ENCODE results near the gene CDC42BPA. TPM values are rescaled to one million over a fixed set of nuclear protein-coding genes. Genes with fewer than 3 reads are reported as not detected.

Gene CDC42BPA
- total RNA-seq, 1 experiment from 2014 or later: 25.2 TPM

DNA sequence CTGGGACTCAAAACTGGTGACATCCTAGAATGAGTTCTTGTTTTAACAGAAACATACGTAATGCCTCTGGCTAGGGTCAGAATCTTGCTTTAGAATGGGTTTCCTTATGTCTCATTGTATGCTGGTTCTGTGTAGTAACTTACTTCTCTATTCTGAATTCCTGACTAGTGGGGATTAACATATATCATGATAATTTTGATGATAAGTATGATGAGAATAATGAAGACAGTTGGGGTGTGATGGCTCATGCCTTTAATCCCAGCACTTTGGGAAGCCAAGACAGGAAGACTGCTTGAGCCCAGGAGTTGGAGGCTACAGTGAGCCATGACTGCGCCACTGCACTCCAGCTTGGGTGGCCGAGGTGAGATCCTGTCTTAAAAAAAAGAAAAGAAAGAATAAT lies 31.7 kb upstream of the CDC42BPA start (continued):
- TF ChIP-seq, protein P1, sequence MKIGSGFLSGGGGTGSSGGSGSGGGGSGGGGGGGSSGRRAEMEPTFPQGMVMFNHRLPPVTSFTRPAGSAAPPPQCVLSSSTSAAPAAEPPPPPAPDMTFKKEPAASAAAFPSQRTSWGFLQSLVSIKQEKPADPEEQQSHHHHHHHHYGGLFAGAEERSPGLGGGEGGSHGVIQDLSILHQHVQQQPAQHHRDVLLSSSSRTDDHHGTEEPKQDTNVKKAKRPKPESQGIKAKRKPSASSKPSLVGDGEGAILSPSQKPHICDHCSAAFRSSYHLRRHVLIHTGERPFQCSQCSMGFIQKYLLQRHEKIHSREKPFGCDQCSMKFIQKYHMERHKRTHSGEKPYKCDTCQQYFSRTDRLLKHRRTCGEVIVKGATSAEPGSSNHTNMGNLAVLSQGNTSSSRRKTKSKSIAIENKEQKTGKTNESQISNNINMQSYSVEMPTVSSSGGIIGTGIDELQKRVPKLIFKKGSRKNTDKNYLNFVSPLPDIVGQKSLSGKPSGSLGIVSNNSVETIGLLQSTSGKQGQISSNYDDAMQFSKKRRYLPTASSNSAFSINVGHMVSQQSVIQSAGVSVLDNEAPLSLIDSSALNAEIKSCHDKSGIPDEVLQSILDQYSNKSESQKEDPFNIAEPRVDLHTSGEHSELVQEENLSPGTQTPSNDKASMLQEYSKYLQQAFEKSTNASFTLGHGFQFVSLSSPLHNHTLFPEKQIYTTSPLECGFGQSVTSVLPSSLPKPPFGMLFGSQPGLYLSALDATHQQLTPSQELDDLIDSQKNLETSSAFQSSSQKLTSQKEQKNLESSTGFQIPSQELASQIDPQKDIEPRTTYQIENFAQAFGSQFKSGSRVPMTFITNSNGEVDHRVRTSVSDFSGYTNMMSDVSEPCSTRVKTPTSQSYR (CRISPR knock-in tag; IDR thresholded peaks at IDR 0.05): no peak

DNA sequence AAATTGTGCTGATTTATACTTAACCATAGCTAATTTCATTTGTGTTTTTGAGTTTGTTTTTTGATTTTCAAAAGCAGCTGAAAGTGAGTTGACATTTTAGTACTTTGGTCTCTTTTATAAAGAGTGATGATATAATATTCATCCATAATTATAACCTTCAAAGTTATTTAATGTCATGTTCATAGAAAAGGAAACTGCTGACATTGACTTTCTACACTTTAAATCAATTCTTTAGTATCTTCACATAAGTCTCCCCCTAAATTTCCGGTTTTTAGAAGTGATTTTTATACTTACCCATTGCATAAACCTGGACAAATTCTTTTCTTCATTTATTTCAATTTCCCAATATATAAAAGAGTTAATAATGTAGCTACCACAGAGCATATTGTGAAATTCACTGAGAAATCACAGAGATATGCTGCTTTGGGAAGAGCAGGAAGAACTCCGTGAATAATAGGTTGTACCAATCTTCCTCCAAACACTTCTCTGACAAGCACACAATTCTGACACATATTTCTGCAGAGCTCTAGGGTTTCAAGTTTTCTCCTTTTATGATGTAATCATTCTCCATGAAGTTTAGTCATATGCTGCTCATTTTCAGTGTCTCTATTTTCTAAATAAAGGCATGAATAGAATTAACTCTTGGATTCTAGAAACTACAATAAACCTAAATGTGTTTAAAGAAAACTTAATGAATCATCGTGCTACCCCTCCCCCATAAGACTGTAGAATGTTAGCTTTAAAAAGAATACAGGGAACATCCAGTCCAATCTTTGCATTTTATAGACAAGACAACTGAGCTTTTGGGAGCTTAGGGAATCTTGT lies 25.6 kb upstream of the CDC42BPA start:
- DNase-seq (ENCODE audit: low spot score): no peak
- H3K36me3 Mint-ChIP-seq: peaks cover 10% of the 10 kb centered on the region
- peaks cover 8% of the 10 kb centered on the region; the same call in 1 of the 2 replicates for H3K27me3 Mint-ChIP-seq (ENCODE audit: low read depth)
- H3K4me1 Mint-ChIP-seq: no peaks in the 10 kb centered on the region; the same call in 1 of the 2 replicates
- ChIA-PET POLR2A (interaction anchor here (0.7 kb wide), 1 partner anchor 13 kb away, joined by 6 read pairs; no protein-coding TSS in a partner anchor), CTCF (no interaction called here)
- no peak for ATAC-seq
- H3K27ac Mint-ChIP-seq: no peak overlapping the region
- H3K4me3 Mint-ChIP-seq: no peak overlapping the region
- H3K9me3 Mint-ChIP-seq: peaks cover 26% of the 10 kb centered on the region
- TF ChIP-seq ZNF232 (CRISPR knock-in tag; IDR thresholded peaks at IDR 0.05) (no peak), ESRRA (CRISPR knock-in tag; IDR thresholded peaks at IDR 0.05; ENCODE audit: borderline replicate concordance) (no peak), ZNF138 (CRISPR knock-in tag; conservative IDR thresholded peaks at IDR 0.05) (no peak), TEAD4 (CRISPR knock-in tag; IDR thresholded peaks at IDR 0.05) (no peak), TP53 (CRISPR knock-in tag; IDR thresholded peaks at IDR 0.05) (no peak), NFE2L1 (CRISPR knock-in tag; IDR thresholded peaks at IDR 0.05) (no peak), SMAD3 (CRISPR knock-in tag; IDR thresholded peaks at IDR 0.05; ENCODE audit: borderline replicate concordance) (no peak), ETV6 (CRISPR knock-in tag; IDR thresholded peaks at IDR 0.05) (no peak)
- TF ChIP-seq, protein P2, sequence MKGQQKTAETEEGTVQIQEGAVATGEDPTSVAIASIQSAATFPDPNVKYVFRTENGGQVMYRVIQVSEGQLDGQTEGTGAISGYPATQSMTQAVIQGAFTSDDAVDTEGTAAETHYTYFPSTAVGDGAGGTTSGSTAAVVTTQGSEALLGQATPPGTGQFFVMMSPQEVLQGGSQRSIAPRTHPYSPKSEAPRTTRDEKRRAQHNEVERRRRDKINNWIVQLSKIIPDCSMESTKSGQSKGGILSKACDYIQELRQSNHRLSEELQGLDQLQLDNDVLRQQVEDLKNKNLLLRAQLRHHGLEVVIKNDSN (CRISPR knock-in tag; IDR thresholded peaks at IDR 0.05): no peak
- TF ChIP-seq, protein P3, sequence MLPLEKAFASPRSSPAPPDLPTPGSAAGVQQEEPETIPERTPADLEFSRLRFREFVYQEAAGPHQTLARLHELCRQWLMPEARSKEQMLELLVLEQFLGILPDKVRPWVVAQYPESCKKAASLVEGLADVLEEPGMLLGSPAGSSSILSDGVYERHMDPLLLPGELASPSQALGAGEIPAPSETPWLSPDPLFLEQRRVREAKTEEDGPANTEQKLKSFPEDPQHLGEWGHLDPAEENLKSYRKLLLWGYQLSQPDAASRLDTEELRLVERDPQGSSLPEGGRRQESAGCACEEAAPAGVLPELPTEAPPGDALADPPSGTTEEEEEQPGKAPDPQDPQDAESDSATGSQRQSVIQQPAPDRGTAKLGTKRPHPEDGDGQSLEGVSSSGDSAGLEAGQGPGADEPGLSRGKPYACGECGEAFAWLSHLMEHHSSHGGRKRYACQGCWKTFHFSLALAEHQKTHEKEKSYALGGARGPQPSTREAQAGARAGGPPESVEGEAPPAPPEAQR (CRISPR knock-in tag; IDR thresholded peaks at IDR 0.05): no peak
- TF ChIP-seq, protein P4, sequence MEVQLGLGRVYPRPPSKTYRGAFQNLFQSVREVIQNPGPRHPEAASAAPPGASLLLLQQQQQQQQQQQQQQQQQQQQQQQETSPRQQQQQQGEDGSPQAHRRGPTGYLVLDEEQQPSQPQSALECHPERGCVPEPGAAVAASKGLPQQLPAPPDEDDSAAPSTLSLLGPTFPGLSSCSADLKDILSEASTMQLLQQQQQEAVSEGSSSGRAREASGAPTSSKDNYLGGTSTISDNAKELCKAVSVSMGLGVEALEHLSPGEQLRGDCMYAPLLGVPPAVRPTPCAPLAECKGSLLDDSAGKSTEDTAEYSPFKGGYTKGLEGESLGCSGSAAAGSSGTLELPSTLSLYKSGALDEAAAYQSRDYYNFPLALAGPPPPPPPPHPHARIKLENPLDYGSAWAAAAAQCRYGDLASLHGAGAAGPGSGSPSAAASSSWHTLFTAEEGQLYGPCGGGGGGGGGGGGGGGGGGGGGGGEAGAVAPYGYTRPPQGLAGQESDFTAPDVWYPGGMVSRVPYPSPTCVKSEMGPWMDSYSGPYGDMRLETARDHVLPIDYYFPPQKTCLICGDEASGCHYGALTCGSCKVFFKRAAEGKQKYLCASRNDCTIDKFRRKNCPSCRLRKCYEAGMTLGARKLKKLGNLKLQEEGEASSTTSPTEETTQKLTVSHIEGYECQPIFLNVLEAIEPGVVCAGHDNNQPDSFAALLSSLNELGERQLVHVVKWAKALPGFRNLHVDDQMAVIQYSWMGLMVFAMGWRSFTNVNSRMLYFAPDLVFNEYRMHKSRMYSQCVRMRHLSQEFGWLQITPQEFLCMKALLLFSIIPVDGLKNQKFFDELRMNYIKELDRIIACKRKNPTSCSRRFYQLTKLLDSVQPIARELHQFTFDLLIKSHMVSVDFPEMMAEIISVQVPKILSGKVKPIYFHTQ (CRISPR knock-in tag; IDR thresholded peaks at IDR 0.05): no peak
- TF ChIP-seq, protein P5, sequence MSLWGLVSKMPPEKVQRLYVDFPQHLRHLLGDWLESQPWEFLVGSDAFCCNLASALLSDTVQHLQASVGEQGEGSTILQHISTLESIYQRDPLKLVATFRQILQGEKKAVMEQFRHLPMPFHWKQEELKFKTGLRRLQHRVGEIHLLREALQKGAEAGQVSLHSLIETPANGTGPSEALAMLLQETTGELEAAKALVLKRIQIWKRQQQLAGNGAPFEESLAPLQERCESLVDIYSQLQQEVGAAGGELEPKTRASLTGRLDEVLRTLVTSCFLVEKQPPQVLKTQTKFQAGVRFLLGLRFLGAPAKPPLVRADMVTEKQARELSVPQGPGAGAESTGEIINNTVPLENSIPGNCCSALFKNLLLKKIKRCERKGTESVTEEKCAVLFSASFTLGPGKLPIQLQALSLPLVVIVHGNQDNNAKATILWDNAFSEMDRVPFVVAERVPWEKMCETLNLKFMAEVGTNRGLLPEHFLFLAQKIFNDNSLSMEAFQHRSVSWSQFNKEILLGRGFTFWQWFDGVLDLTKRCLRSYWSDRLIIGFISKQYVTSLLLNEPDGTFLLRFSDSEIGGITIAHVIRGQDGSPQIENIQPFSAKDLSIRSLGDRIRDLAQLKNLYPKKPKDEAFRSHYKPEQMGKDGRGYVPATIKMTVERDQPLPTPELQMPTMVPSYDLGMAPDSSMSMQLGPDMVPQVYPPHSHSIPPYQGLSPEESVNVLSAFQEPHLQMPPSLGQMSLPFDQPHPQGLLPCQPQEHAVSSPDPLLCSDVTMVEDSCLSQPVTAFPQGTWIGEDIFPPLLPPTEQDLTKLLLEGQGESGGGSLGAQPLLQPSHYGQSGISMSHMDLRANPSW (CRISPR knock-in tag; conservative IDR thresholded peaks at IDR 0.05; ENCODE audit: low read depth): no peak
- TF ChIP-seq, protein P6, sequence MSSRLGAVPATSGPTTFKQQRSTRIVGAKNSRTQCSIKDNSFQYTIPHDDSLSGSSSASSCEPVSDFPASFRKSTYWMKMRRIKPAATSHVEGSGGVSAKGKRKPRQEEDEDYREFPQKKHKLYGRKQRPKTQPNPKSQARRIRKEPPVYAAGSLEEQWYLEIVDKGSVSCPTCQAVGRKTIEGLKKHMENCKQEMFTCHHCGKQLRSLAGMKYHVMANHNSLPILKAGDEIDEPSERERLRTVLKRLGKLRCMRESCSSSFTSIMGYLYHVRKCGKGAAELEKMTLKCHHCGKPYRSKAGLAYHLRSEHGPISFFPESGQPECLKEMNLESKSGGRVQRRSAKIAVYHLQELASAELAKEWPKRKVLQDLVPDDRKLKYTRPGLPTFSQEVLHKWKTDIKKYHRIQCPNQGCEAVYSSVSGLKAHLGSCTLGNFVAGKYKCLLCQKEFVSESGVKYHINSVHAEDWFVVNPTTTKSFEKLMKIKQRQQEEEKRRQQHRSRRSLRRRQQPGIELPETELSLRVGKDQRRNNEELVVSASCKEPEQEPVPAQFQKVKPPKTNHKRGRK (CRISPR knock-in tag; IDR thresholded peaks at IDR 0.05; ENCODE audit: borderline replicate concordance): no peak
- TF ChIP-seq, protein P7, sequence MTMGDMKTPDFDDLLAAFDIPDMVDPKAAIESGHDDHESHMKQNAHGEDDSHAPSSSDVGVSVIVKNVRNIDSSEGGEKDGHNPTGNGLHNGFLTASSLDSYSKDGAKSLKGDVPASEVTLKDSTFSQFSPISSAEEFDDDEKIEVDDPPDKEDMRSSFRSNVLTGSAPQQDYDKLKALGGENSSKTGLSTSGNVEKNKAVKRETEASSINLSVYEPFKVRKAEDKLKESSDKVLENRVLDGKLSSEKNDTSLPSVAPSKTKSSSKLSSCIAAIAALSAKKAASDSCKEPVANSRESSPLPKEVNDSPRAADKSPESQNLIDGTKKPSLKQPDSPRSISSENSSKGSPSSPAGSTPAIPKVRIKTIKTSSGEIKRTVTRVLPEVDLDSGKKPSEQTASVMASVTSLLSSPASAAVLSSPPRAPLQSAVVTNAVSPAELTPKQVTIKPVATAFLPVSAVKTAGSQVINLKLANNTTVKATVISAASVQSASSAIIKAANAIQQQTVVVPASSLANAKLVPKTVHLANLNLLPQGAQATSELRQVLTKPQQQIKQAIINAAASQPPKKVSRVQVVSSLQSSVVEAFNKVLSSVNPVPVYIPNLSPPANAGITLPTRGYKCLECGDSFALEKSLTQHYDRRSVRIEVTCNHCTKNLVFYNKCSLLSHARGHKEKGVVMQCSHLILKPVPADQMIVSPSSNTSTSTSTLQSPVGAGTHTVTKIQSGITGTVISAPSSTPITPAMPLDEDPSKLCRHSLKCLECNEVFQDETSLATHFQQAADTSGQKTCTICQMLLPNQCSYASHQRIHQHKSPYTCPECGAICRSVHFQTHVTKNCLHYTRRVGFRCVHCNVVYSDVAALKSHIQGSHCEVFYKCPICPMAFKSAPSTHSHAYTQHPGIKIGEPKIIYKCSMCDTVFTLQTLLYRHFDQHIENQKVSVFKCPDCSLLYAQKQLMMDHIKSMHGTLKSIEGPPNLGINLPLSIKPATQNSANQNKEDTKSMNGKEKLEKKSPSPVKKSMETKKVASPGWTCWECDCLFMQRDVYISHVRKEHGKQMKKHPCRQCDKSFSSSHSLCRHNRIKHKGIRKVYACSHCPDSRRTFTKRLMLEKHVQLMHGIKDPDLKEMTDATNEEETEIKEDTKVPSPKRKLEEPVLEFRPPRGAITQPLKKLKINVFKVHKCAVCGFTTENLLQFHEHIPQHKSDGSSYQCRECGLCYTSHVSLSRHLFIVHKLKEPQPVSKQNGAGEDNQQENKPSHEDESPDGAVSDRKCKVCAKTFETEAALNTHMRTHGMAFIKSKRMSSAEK (CRISPR knock-in tag; IDR thresholded peaks at IDR 0.05; ENCODE audit: borderline replicate concordance): no peak
- TF ChIP-seq, protein P8, sequence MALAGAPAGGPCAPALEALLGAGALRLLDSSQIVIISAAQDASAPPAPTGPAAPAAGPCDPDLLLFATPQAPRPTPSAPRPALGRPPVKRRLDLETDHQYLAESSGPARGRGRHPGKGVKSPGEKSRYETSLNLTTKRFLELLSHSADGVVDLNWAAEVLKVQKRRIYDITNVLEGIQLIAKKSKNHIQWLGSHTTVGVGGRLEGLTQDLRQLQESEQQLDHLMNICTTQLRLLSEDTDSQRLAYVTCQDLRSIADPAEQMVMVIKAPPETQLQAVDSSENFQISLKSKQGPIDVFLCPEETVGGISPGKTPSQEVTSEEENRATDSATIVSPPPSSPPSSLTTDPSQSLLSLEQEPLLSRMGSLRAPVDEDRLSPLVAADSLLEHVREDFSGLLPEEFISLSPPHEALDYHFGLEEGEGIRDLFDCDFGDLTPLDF (CRISPR knock-in tag; IDR thresholded peaks at IDR 0.05): no peak
